Breast epithelium (tissue), 3 donors: Measurements from ENCODE around the gene IFT88.

Source experiments
- CTCF ChIP-seq, 3 donors: fragments of 450-650 bp; IDR thresholded peaks; one replicate each; pipeline ENCODE4 v1.5.1; 2016 to 2017; ENCODE audit warnings: antibody characterized with exemption in 3 of 3, mild to moderate bottlenecking in 3 of 3, moderate library complexity in 3 of 3
- POLR2A ChIP-seq: fragments of 450-650 bp; IDR thresholded peaks from one replicate; pipeline ENCODE4 v1.6.1; 2016; ENCODE audit warnings: antibody characterized with exemption, mild to moderate bottlenecking, moderate library complexity
- POLR2AphosphoS5 ChIP-seq, 3 donors: sonication (generic); formaldehyde crosslinking; IDR thresholded peaks; one replicate each; pipeline ENCODE4 v1.6.1; 2017; ENCODE audit warnings: antibody characterized with exemption in 3 of 3

GRCh38 chr13:20727856-20728255 lies 160.9 kb downstream of the IFT88 start:
- no peak for TF ChIP-seq CTCF (IDR thresholded peaks at IDR 0.05)
- TF ChIP-seq POLR2A, result no peak
- TF ChIP-seq POLR2AphosphoS5 (IDR thresholded peaks at IDR 0.05), result no peak
